Fibroblast of upper back skin (primary cell): ENCODE results near the gene TRMT5.

ENCODE experiments used
- DNase-seq: peaks from one replicate; pipeline ENCODE4 v3.0.0-alpha.2; 2013

TRMT5 gene

GRCh38 chr14:60980811-60981632 is at the start of gene TRMT5, which contains the start of gene SLC38A6:
TSS of gene TRMT5 (minus strand) at chr14:60981079. CDS start at chr14:60980973, 106 bp downstream.
TSS of gene SLC38A6 (plus strand) at chr14:60981245. CDS start at chr14:60981278, 33 bp downstream.
- peak; percentile 96 for DNase-seq

GRCh38 chr14:61026526-61026925 is 45.6 kb upstream of the TRMT5 start:
- DNase-seq: no peak

GRCh38 chr14:61025251-61026223 is 44.7 kb upstream of the TRMT5 start:
- peak; percentile 78 for DNase-seq

- no peak for DNase-seq
Observed at GRCh38 chr14:61019537-61019936, 38.7 kb upstream of the TRMT5 start.

- peak; percentile 39 for DNase-seq
Observed at GRCh38 chr14:61003571-61003970, 22.7 kb upstream of the TRMT5 start.

- DNase-seq: peak; percentile 3
Observed at GRCh38 chr14:60999536-60999935, 18.7 kb upstream of the TRMT5 start.

GRCh38 chr14:60998617-60999016 is 17.7 kb upstream of the TRMT5 start:
- no peak for DNase-seq

- DNase-seq: peak; percentile 11
Observed at GRCh38 chr14:60989599-60989998, 8.7 kb upstream of the TRMT5 start.

- no peak for DNase-seq
Observed at GRCh38 chr14:60986500-60986899, 5.6 kb upstream of the TRMT5 start.

- no peak for DNase-seq
Observed at GRCh38 chr14:60984196-60984595, 3.3 kb upstream of the TRMT5 start.

- peak; percentile 81 for DNase-seq
Observed at GRCh38 chr14:60981633-60982455, 965 bp upstream of the TRMT5 start.

GRCh38 chr14:60977847-60978246 is 3.0 kb downstream of the TRMT5 start:
- DNase-seq: no peak

- DNase-seq: no peak
Observed at GRCh38 chr14:60975551-60975950, 5.3 kb downstream of the TRMT5 start.

- no peak for DNase-seq
Observed at GRCh38 chr14:60974090-60974651, 6.7 kb downstream of the TRMT5 start.

GRCh38 chr14:60973070-60973469 is 7.8 kb downstream of the TRMT5 start:
- DNase-seq: no peak

- no peak for DNase-seq
Observed at GRCh38 chr14:60972295-60972694, 8.6 kb downstream of the TRMT5 start.

- DNase-seq: no peak
Observed at GRCh38 chr14:60971271-60971670, 9.6 kb downstream of the TRMT5 start.

GRCh38 chr14:60970146-60970545 is 10.7 kb downstream of the TRMT5 start:
- no peak for DNase-seq

GRCh38 chr14:60968671-60969070 is 12.2 kb downstream of the TRMT5 start:
- DNase-seq: no peak

GRCh38 chr14:60968099-60968498 is 12.8 kb downstream of the TRMT5 start:
- DNase-seq: no peak

GRCh38 chr14:60965402-60965801 is 15.5 kb downstream of the TRMT5 start:
- DNase-seq: peak; percentile 80

- DNase-seq: peak; percentile 19
Observed at GRCh38 chr14:60964904-60965303, 16.0 kb downstream of the TRMT5 start.
